GM13976 (cell line): ENCODE data around the gene DPH6.

Experiments used
- DNase-seq: peaks from one replicate; pipeline ENCODE4 v3.0.0; 2012; ENCODE audit warnings: low spot score
- CTCF ChIP-seq: IDR thresholded peaks from 2 replicates; pipeline ENCODE4 v1.5.1; 2012; ENCODE audit warnings: borderline replicate concordance, mild to moderate bottlenecking; ENCODE audit not compliant: insufficient read depth; ENCODE audit errors: extremely low read depth, missing control alignments, control extremely low read depth
- in situ Hi-C: fragments of 300-500 bp; cut with MboI; formaldehyde crosslinking; loops from one replicate; pipeline ENCODE4 v1.12.0; 2022; ENCODE audit warnings: low sequenced_read_pairs, mixed read lengths, inconsistent platforms; ENCODE audit not compliant: unreplicated experiment

DPH6 gene

GRCh38 chr15:35495080-35495479 lies 50.9 kb downstream of the DPH6 start:
- in situ Hi-C loops, result no loop called here
- TF ChIP-seq CTCF, result no peak
- no peak for DNase-seq

- TF ChIP-seq CTCF, result no peak
- in situ Hi-C loops, result no loop called here
- DNase-seq, result no peak
These were observed 54.0 kb downstream of the DPH6 start for GRCh38 chr15:35491999-35492398.

- DNase-seq, result no peak
- no peak for TF ChIP-seq CTCF
- in situ Hi-C loops, result no loop called here
These were observed 54.8 kb downstream of the DPH6 start for GRCh38 chr15:35491173-35491572.

- DNase-seq, result no peak
- in situ Hi-C loops, result no loop called here
These were observed 55.5 kb downstream of the DPH6 start for GRCh38 chr15:35490511-35490910.

GRCh38 chr15:35487417-35487816 lies 58.5 kb downstream of the DPH6 start:
- in situ Hi-C loops, result no loop called here
- DNase-seq, result no peak
- no peak for TF ChIP-seq CTCF

More at GRCh38 chr15:35490511-35490910, 55.5 kb downstream of the DPH6 start:
- no peak for TF ChIP-seq CTCF

- TF ChIP-seq CTCF, result no peak
- in situ Hi-C loops, result no loop called here
These were observed 59.7 kb downstream of the DPH6 start for GRCh38 chr15:35486296-35486695.

GRCh38 chr15:35485411-35485810 lies 60.6 kb downstream of the DPH6 start:
- in situ Hi-C loops, result no loop called here
- no peak for TF ChIP-seq CTCF
- DNase-seq, result no peak

More at GRCh38 chr15:35486296-35486695, 59.7 kb downstream of the DPH6 start:
- no peak for DNase-seq
